H9 (cell line): ENCODE results near the gene SLC2A10. TPM values are rescaled to one million over a fixed set of nuclear protein-coding genes. Genes with fewer than 3 reads are reported as not detected.

ENCODE experiments used
- DNase-seq: peaks from one replicate; pipeline ENCODE4 v3.0.0-alpha.2; 2017
- H2AFZ ChIP-seq: one replicate; pipeline ENCODE4 v1.6.1; 2013; ENCODE audit warnings: mild to moderate bottlenecking, low read length, control low read depth, moderate library complexity
- H2AK5ac ChIP-seq: 2 replicates; pipeline ENCODE4 v1.6.1; 2013; ENCODE audit warnings: low read length, control low read depth, mixed read lengths; ENCODE audit not compliant: insufficient read length
- H2BK120ac ChIP-seq: one replicate; pipeline ENCODE4 v1.6.1; 2013; ENCODE audit warnings: low read depth, mild to moderate bottlenecking, low read length, control low read depth, inconsistent platforms; ENCODE audit not compliant: poor library complexity, severe bottlenecking
- H2BK12ac ChIP-seq: 2 replicates; pipeline ENCODE4 v1.6.1; 2013; ENCODE audit warnings: low read length, control low read depth, mixed read lengths, low read depth; ENCODE audit not compliant: insufficient read length
- H2BK15ac ChIP-seq: 2 replicates; pipeline ENCODE4 v1.6.1; 2013; ENCODE audit warnings: low read depth, low read length, control low read depth
- H2BK20ac ChIP-seq: one replicate; pipeline ENCODE4 v1.6.1; 2013; ENCODE audit warnings: low read depth, mild to moderate bottlenecking, low read length, control low read depth, inconsistent platforms; ENCODE audit not compliant: poor library complexity, severe bottlenecking
- H2BK5ac ChIP-seq: 2 replicates; pipeline ENCODE4 v1.6.1; 2013; ENCODE audit warnings: low read length, control low read depth, mixed read lengths; ENCODE audit not compliant: insufficient read length
- H3K14ac ChIP-seq: 2 replicates; pipeline ENCODE4 v1.6.1; 2013; ENCODE audit warnings: low read length, control low read depth; ENCODE audit not compliant: insufficient read depth
- H3K18ac ChIP-seq: 2 replicates; pipeline ENCODE4 v1.6.1; 2013; ENCODE audit warnings: low read depth, mild to moderate bottlenecking, mixed read lengths, low read length, control low read depth; ENCODE audit not compliant: insufficient read length
- H3K23ac ChIP-seq: 2 replicates; pipeline ENCODE4 v1.6.1; 2013; ENCODE audit warnings: low read length, control low read depth, mixed read lengths, low read depth; ENCODE audit not compliant: insufficient read length
- H3K23me2 ChIP-seq: 2 replicates; pipeline ENCODE4 v1.6.1; 2013; ENCODE audit warnings: low read depth, mild to moderate bottlenecking, mixed read lengths, low read length, control low read depth; ENCODE audit not compliant: insufficient read length, poor library complexity, severe bottlenecking
- H3K27ac ChIP-seq: 2 replicates; pipeline ENCODE4 v1.5.1; 2013; ENCODE audit warnings: low read length, control low read depth, mixed read lengths, low read depth; ENCODE audit not compliant: insufficient read length
- H3K27me3 ChIP-seq: 2 replicates; pipeline ENCODE4 v1.6.1; 2013; ENCODE audit warnings: low read length, control low read depth, inconsistent platforms; ENCODE audit not compliant: insufficient read depth
- H3K4ac ChIP-seq: 2 replicates; pipeline ENCODE4 v1.6.1; 2013; ENCODE audit warnings: low read depth, mild to moderate bottlenecking, control low read depth, inconsistent platforms, low read length, moderate library complexity
- H3K4me1 ChIP-seq: 2 replicates; pipeline ENCODE4 v1.6.1; 2013; ENCODE audit warnings: low read length, control low read depth, inconsistent platforms; ENCODE audit not compliant: insufficient read depth
- H3K4me2 ChIP-seq: 2 replicates; pipeline ENCODE4 v1.6.1; 2013; ENCODE audit warnings: low read length, control low read depth, mixed read lengths; ENCODE audit not compliant: insufficient read length, insufficient read depth
- H3K56ac ChIP-seq: 2 replicates; pipeline ENCODE4 v1.6.1; 2013; ENCODE audit warnings: low read depth, mild to moderate bottlenecking, mixed read lengths, low read length, control low read depth; ENCODE audit not compliant: insufficient read length
- H3K79me1 ChIP-seq: 2 replicates; pipeline ENCODE4 v1.6.1; 2013; ENCODE audit warnings: low read depth, mild to moderate bottlenecking, moderate library complexity, low read length, control low read depth, inconsistent platforms; ENCODE audit not compliant: insufficient read depth, poor library complexity, severe bottlenecking
- H3K79me2 ChIP-seq: 2 replicates; pipeline ENCODE4 v1.6.1; 2013; ENCODE audit warnings: low read length, control low read depth, inconsistent platforms; ENCODE audit not compliant: insufficient read depth
- H3K9ac ChIP-seq: 2 replicates; pipeline ENCODE4 v1.6.1; 2013; ENCODE audit warnings: low read length, control low read depth, mixed read lengths; ENCODE audit not compliant: insufficient read length; ENCODE audit errors: extremely low read depth
- H3K9me3 ChIP-seq: one replicate; pipeline ENCODE4 v1.6.1; 2013; ENCODE audit warnings: low read depth, low read length, inconsistent platforms; ENCODE audit not compliant: control insufficient read depth
- H3T11ph ChIP-seq: one replicate; pipeline ENCODE4 v1.6.1; 2013; ENCODE audit warnings: mild to moderate bottlenecking, low read length, control low read depth, inconsistent platforms
- H4K20me1 ChIP-seq: one replicate; pipeline ENCODE4 v1.6.1; 2013; ENCODE audit not compliant: control insufficient read depth, insufficient read length, insufficient read depth
- H4K5ac ChIP-seq: 2 replicates; pipeline ENCODE4 v1.6.1; 2013; ENCODE audit warnings: low read depth, mild to moderate bottlenecking, mixed read lengths, low read length, control low read depth; ENCODE audit not compliant: insufficient read length
- H4K8ac ChIP-seq: replicated peaks from 2 replicates; pipeline ENCODE4 v1.6.1; 2013; ENCODE audit warnings: low read length, control low read depth, mixed read lengths, low read depth; ENCODE audit not compliant: insufficient read length
- H4K91ac ChIP-seq: 2 replicates; pipeline ENCODE4 v1.6.1; 2013; ENCODE audit warnings: low read depth, mild to moderate bottlenecking, moderate library complexity, mixed read lengths, low read length, control low read depth; ENCODE audit not compliant: insufficient read length
- H3K27ac Mint-ChIP-seq, 3 experiments: 2 replicates in 2 of 3; 3 replicates in 1 of 3; pipeline ENCODE4 v1.8.0; 2020 to 2021; ENCODE audit warnings: mixed read lengths in 3 of 3, mild to moderate bottlenecking in 1 of 3, moderate library complexity in 1 of 3
- H3K27me3 Mint-ChIP-seq: 2 replicates; pipeline ENCODE4 v1.8.0; 2021; ENCODE audit warnings: low read depth, mild to moderate bottlenecking, moderate library complexity, mixed read lengths
- H3K36me3 Mint-ChIP-seq, 3 experiments: 2 replicates in 2 of 3; 3 replicates in 1 of 3; pipeline ENCODE4 v1.8.0; 2020 to 2021; ENCODE audit warnings: low read depth in 3 of 3, mixed read lengths in 3 of 3; ENCODE audit not compliant: insufficient read depth in 1 of 3
- H3K4me1 Mint-ChIP-seq, 2 experiments: 2 replicates each; pipeline ENCODE4 v1.8.0; 2020; ENCODE audit warnings: mixed read lengths in 2 of 2
- H3K4me3 Mint-ChIP-seq, 2 experiments: 2 replicates in 1 of 2; 3 replicates in 1 of 2; pipeline ENCODE4 v1.8.0; 2020 to 2021; ENCODE audit warnings: mild to moderate bottlenecking in 2 of 2, mixed read lengths in 2 of 2, moderate library complexity in 1 of 2
- H3K9me3 Mint-ChIP-seq, 2 experiments: 2 replicates in 1 of 2; 3 replicates in 1 of 2; pipeline ENCODE4 v1.8.0; 2020; ENCODE audit warnings: mild to moderate bottlenecking in 2 of 2, mixed read lengths in 2 of 2, moderate library complexity in 1 of 2
- CTCF ChIP-seq: fragments of 200-600 bp; sonication (generic); conservative IDR thresholded peaks from 3 replicates; pipeline ENCODE4 v1.8.0; 2021; ENCODE audit warnings: antibody characterized with exemption, mild to moderate bottlenecking
- WGBS: extraction: QIAGEN DNeasy Blood & Tissue Kit; methylation state at CpG from one replicate; pipeline ENCODE4 v1.1.7; 2013; ENCODE audit warnings: missing lambda C conversion rate, low lambda C conversion rate, mixed read lengths; ENCODE audit not compliant: insufficient read length; ENCODE audit errors: extremely low coverage; 5-methylcytosine and 5-hydroxymethylcytosine counted together
- total RNA-seq: library from RNA; stranded (reverse); gene quantifications from 2 replicates; pipeline ENCODE4 v1.2.1, GENCODE V29; 2021

The SLC2A10 gene
- total RNA-seq, 1 experiment from 2014 or later = 8.2 TPM

GRCh38 chr20:46695892-46696291, 13.6 kb upstream of the SLC2A10 start:
- no peaks in the 10 kb centered on the region for H3K23me2 ChIP-seq
- H2BK15ac ChIP-seq = no peak overlapping the region
- H3K27ac Mint-ChIP-seq = no peak overlapping the region
- no peak overlapping the region for H3K4me3 Mint-ChIP-seq
- H2AFZ ChIP-seq = no peak overlapping the region
- WGBS = no CpG with 5 or more reads among the region's 3 CpGs
- no peaks in the 10 kb centered on the region for H3K79me2 ChIP-seq
- no peaks in the 10 kb centered on the region for H3K4me1 ChIP-seq
- peaks cover 0 to 2% of the 10 kb centered on the region in 2 experiments; a peak in 4 of 5 replicates for H3K9me3 Mint-ChIP-seq
- no peak overlapping the region for H3K56ac ChIP-seq
- H3T11ph ChIP-seq = no peak overlapping the region
- no peak overlapping the region for H3K4ac ChIP-seq
- H3K36me3 Mint-ChIP-seq = no peaks in the 10 kb centered on the region; a peak in 1 of 7 replicates
- H2BK5ac ChIP-seq = no peak overlapping the region
- H3K27me3 ChIP-seq = no peaks in the 10 kb centered on the region
- H3K14ac ChIP-seq = no peak overlapping the region
- H4K20me1 ChIP-seq = no peaks in the 10 kb centered on the region
- H2BK20ac ChIP-seq = no peak overlapping the region
- no peak overlapping the region for H2BK12ac ChIP-seq
- TF ChIP-seq CTCF = no peak
- no peak overlapping the region for H2AK5ac ChIP-seq
- H4K8ac ChIP-seq = no peak overlapping the region
- H4K91ac ChIP-seq = no peak overlapping the region
- no peak overlapping the region for H3K9ac ChIP-seq
- H3K27ac ChIP-seq = no peak overlapping the region
- H3K4me1 Mint-ChIP-seq = peaks cover 5 to 28% of the 10 kb centered on the region in 2 experiments
- H3K4me2 ChIP-seq = no peak overlapping the region
- no peaks in the 10 kb centered on the region for H3K9me3 ChIP-seq
- DNase-seq = no peak
- H3K79me1 ChIP-seq = no peaks in the 10 kb centered on the region
- H4K5ac ChIP-seq = no peak overlapping the region
- no peaks in the 10 kb centered on the region for H3K27me3 Mint-ChIP-seq
- H3K18ac ChIP-seq = no peak overlapping the region
- H2BK120ac ChIP-seq = no peak overlapping the region
- no peak overlapping the region for H3K23ac ChIP-seq
